ENCODE measurements around the gene RP9. TPM values are rescaled to one million over a fixed set of nuclear protein-coding genes. Genes with fewer than 3 reads are reported as not detected.

The RP9 gene
- total and polyA plus RNA-seq, 2 of the 13 experiments (the other 11 are each of a cell fraction or from before 2014, with no cell fraction given) = 14.2 to 18.6 TPM

- TF ChIP-seq UBTF (CRISPR knock-in tag; IDR thresholded peaks at IDR 0.05) = no peak
- TF ChIP-seq PREB (CRISPR knock-in tag; IDR thresholded peaks at IDR 0.05) = no peak
- no peak for TF ChIP-seq ZNF10 (CRISPR knock-in tag; IDR thresholded peaks at IDR 0.05; ENCODE audit: borderline replicate concordance, low read depth)
- TF ChIP-seq MED8 (CRISPR knock-in tag; IDR thresholded peaks at IDR 0.05; ENCODE audit: insufficient replicate concordance) = peak; percentile 34
- TF ChIP-seq LBX2 (CRISPR knock-in tag; IDR thresholded peaks at IDR 0.05; ENCODE audit: borderline replicate concordance) = no peak
- no peak for TF ChIP-seq ZBTB2 (CRISPR knock-in tag; IDR thresholded peaks at IDR 0.05; ENCODE audit: low read depth)
- no peak for TF ChIP-seq SP5 (CRISPR knock-in tag; IDR thresholded peaks at IDR 0.05; ENCODE audit: borderline replicate concordance, low read depth)
- TF ChIP-seq E2F1 (CRISPR knock-in tag; IDR thresholded peaks at IDR 0.05) = no peak
- peak; percentile 8 for TF ChIP-seq ZNF331 (CRISPR knock-in tag; IDR thresholded peaks at IDR 0.05)
- TF ChIP-seq ZNF235 (CRISPR knock-in tag; IDR thresholded peaks at IDR 0.05; ENCODE audit: borderline replicate concordance) = no peak
- TF ChIP-seq ZBTB8A (CRISPR knock-in tag; IDR thresholded peaks at IDR 0.05; ENCODE audit: borderline replicate concordance, low read depth) = no peak
- no peak for TF ChIP-seq NPAS2 (CRISPR knock-in tag; IDR thresholded peaks at IDR 0.05; ENCODE audit: borderline replicate concordance)
- TF ChIP-seq ZNF263 (CRISPR knock-in tag; IDR thresholded peaks at IDR 0.05) = no peak
- no peak for TF ChIP-seq CBX1 (IDR thresholded peaks at IDR 0.05; ENCODE audit: low read depth)
- TF ChIP-seq RBFOX2 (IDR thresholded peaks at IDR 0.05; ENCODE audit: low read depth, low read length) = peak; percentile 48; the same call in 1 of the 2 replicates
- no peak for TF ChIP-seq KDM6A (CRISPR knock-in tag; IDR thresholded peaks at IDR 0.05; ENCODE audit: low read depth)
- no peak for TF ChIP-seq ZNF441 (CRISPR knock-in tag; IDR thresholded peaks at IDR 0.05; ENCODE audit: borderline replicate concordance)
- peak; percentile 30; the same call in 1 of the 3 replicates for TF ChIP-seq MXI1 (IDR thresholded peaks at IDR 0.05; ENCODE audit: borderline replicate concordance, low read depth, low read length)
- peak; percentile 56; the same call in 1 of the 2 replicates for TF ChIP-seq SALL1 (CRISPR knock-in tag; IDR thresholded peaks at IDR 0.05)
- no peak for TF ChIP-seq ZNF230 (CRISPR knock-in tag; IDR thresholded peaks at IDR 0.05)
- no peak for TF ChIP-seq SIN3B (IDR thresholded peaks at IDR 0.05; ENCODE audit: low read length)
- TF ChIP-seq ZNF83 (CRISPR knock-in tag; IDR thresholded peaks at IDR 0.05; ENCODE audit: borderline replicate concordance) = no peak
- TF ChIP-seq KLF9 (CRISPR knock-in tag; IDR thresholded peaks at IDR 0.05; ENCODE audit: low read depth) = 0 out of 2 replicates have a peak, but pooled peaks have one; percentile 27
- no peak for TF ChIP-seq RBM22 (optimal IDR thresholded peaks at IDR 0.05; ENCODE audit: low read length)
Measured at GRCh38 chr7:33062782-33063443, 46.3 kb downstream of the RP9 start (continued).
